DOHH2 (cell line): Measurements from ENCODE around the gene KNTC1.

Source experiments
- CTCF ChIP-seq: fragments of 200-600 bp; sonication (generic); IDR thresholded peaks from one replicate; pipeline ENCODE4 v1.5.1; 2014; ENCODE audit warnings: antibody characterized with exemption, mild to moderate bottlenecking, low read depth, low read length; ENCODE audit not compliant: poor library complexity, severe bottlenecking
- EZH2phosphoT487 ChIP-seq: fragments of 200-600 bp; sonication (generic); IDR thresholded peaks from 2 replicates; pipeline ENCODE4 v1.6.1; 2017; ENCODE audit warnings: borderline replicate concordance, mild to moderate bottlenecking, antibody characterized with exemption, low read length, moderate library complexity, mixed read lengths

GRCh38 chr12:122486805-122487426 is 40.1 kb upstream of the KNTC1 start:
- no peak for TF ChIP-seq CTCF
- TF ChIP-seq EZH2phosphoT487: no peak
